Transverse colon (tissue), 3 donors: Measurements from ENCODE around the gene ZNF778.

Experiments
- CTCF ChIP-seq, 5 experiments: fragments of 200-600 bp in 3 of 5; fragments of 450-650 bp in 2 of 5; sonication (generic) in 3 of 5; IDR thresholded peaks; 1 replicate in 2 of 5; 2 replicates in 3 of 5; pipeline ENCODE4 v1.5.1; 2016 to 2017; ENCODE audit warnings: antibody characterized with exemption in 5 of 5, inconsistent platforms in 3 of 5, mild to moderate bottlenecking in 2 of 5, moderate library complexity in 1 of 5
- POLR2A ChIP-seq: fragments of 450-650 bp; IDR thresholded peaks from one replicate; pipeline ENCODE4 v1.6.1; 2016; ENCODE audit warnings: antibody characterized with exemption, mild to moderate bottlenecking, moderate library complexity

DNA sequence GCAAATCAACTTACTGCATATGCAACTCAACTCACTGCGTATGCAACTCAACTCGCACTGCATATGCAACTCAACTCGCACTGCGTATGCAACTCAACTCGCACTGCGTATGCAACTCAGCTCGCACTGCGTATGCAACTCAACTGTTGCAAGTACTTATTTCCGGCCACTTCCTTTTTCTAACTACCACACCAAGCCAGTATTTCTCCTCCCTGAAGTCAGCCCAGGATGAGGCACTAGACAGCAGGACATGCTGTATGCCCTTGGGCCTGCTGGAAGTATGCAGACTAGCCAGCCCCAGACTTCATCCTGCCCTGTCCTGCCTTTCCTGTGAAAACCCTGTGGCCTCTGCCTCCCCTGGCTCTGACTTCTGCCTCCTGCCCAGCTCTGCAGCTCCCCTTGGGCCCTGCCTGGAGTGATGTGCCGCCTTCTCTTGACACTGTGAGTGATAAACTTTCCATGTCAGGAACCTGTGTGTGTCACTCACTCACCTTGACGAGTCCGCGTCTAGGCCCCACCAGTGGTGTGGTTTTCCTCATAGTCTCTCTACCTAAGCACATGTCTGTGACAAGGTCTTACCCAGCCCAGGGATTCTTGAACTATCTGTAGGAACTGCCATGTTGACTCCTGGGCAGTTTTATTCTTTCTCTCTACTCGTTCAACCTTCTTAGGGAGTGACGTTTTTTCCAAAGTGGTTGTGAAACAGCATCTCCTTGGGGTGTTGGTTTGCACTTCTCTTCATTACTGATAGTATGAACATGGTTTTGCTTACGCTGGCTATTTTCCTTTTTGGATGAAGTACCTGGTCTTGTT, 16.4 kb downstream of the ZNF778 start:
- TF ChIP-seq CTCF (IDR thresholded peaks at IDR 0.05) (no peak), POLR2A (no peak)
